ENCODE results near the gene SPATA32. TPM values are rescaled to one million over a fixed set of nuclear protein-coding genes. Genes with fewer than 3 reads are reported as not detected.
A peak's percentile ranks its signal among the peaks of the same experiment; 100 is the strongest.

The SPATA32 gene
- polyA plus RNA-seq, 12 donors, result 0.18 to 0.23 TPM; not detected in 10

DNA sequence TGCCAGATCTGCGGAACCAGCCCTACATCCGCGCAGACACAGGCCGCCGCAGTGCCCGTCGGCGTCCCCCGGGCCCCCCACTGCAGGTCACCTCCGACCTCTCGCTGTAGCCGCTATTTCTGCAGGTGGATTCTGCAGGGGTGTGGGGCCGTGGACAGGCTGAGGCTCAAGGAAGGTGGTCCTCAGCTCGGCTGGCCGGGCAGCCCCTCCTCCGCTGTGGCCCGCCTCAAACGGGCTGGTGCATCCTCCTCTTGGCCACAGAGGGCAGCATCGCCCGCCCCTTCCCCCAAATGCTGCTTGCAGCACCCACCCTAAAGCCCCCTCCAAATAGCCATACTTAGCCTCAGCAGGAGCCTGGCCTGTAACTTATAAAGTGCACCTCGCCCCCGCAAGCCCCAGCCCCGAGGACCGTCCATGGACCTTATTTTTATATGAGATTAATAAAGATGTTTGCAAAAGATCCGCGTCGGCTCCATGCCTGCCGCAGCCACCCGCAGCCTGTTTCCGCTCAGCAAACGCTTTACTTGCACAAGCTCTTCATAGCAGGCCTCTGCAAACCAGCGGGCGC, 14.9 kb downstream of the SPATA32 start:
- DNase-seq, result no peak

DNA sequence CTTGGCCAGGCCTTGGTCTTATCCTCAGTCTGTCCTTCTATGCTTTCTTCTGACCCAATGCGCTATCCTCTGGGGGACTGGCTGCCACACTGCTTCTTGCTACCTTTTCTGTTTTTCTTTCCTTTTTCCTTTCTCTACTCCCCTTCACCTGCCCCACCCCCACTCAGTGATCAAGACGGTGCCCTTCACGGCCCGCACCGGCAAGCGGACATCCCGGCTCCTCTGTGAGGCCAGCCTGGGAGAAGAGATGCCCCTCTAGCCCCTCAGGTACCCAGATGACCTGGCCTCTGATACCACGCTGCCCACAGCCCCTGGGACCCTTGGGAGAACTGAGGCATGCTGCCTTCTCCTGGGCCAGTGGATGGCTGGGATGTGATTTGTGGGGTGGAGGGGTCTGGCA, 15.6 kb downstream of the SPATA32 start:
- DNase-seq, result no peak

DNA sequence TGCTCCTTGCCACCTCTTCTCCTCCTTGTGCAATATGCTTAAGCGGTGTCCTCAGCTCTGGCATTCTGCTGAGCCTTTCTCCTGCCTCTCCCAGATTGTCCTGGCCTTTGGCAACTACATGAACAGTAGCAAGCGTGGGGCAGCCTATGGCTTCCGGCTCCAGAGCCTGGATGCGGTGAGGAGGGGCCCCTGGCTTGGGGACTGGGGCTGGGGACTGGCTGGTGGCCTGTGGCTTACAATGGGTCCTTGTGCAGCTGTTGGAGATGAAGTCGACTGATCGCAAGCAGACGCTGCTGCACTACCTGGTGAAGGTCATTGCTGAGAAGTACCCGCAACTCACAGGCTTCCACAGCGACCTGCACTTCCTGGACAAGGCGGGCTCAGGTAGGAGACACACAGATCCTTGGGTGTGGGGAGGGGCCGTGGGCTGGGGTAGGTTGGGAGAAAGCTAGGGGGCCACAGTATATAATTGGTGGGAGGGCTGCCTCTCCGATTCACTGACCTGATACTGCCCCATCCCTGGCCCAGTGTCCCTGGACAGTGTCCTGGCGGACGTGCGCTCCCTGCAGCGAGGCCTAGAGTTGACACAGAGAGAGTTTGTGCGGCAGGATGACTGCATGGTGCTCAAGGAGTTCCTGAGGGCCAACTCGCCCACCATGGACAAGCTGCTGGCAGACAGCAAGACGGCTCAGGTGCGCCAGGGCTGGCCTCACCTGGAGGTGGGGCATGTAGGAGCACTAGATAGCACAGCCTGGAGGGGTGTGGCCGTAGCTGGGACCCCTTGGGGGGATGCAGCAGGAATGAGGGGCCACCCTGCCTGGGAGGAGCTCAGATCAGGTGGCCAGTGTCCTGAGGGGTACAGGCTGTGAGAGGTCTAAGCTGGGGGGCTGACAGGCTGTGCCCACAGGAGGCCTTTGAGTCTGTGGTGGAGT, 16.9 kb downstream of the SPATA32 start:
- no peak for DNase-seq

DNA sequence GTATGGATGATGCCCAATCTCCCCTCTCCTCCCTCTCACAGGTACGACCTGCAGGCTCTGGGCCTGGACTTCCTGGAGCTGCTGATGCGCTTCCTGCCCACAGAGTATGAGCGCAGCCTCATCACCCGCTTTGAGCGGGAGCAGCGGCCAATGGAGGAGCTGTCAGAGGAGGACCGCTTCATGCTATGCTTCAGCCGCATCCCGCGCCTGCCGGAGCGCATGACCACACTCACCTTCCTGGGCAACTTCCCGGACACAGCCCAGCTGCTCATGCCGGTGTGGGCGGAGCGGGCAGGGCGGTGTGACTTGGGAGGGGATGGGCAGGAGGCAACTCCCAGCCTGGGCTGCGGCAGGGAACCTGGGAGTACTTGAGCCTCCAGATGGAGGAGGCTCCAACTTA, 18.1 kb downstream of the SPATA32 start:
- no peak for DNase-seq

DNA sequence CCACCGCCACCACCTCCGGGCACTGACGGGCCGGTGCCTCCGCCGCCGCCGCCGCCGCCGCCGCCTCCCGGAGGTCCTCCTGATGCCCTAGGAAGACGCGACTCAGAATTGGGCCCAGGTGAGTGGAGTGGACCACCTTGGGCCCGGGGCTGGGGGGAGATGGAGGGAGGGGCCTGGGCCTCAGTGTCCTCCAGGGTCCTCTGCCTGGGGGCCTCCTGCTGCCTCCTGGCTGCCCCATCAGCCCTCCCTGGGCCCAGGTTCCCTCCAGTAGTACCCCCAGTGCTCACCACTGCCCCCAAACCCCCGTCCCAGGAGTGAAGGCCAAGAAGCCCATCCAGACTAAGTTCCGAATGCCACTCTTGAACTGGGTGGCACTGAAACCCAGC, 19.9 kb downstream of the SPATA32 start:
- no peak for DNase-seq

DNA sequence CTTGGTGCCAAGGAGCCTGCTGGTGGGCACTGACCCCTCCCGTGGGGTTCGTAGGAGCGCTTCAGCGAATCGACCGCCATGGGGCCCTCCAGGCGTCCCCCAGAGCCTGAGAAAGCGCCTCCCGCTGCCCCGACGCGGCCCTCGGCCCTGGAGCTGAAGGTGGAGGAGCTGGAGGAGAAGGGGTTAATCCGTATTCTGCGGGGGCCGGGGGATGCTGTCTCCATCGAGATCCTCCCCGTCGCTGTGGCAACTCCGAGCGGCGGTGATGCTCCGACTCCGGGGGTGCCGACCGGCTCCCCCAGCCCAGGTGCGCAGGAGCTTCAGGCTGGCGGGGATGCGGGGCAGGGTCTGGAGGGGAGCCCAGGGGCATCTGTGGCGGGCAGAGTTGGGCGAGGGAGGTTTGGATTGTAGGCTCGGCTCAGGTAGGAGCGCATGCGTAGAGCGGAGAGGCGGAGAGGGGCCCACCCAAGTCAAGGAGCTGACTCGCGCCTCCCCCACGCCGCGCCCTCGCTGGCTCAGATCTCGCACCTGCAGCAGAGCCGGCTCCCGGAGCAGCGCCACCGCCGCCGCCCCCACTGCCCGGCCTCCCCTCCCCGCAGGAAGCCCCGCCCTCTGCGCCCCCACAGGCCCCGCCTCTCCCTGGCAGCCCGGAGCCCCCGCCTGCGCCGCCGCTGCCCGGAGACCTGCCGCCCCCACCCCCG, 20.4 kb downstream of the SPATA32 start:
- DNase-seq, result no peak

DNA sequence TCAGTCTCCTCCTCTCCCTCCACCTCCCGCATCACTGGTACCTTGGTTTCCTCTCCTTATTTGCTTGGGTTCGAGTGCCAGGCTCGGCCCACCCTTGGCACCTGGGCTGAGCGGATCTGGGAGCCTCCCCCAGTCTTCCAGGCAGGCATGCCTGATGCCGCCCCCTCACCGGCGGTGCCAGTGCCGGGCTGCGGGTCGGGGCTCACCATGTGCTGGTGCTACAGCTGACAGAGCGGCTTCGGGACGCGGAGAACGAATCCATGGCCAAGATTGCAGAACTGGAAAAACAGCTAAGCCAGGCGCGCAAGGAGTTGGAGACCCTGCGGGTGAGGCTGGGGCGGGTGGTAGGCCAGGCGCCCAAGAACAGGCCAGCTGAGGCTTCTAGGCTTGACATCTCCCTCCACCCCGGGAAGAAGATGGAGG, 21.0 kb downstream of the SPATA32 start:
- no peak for DNase-seq

DNA sequence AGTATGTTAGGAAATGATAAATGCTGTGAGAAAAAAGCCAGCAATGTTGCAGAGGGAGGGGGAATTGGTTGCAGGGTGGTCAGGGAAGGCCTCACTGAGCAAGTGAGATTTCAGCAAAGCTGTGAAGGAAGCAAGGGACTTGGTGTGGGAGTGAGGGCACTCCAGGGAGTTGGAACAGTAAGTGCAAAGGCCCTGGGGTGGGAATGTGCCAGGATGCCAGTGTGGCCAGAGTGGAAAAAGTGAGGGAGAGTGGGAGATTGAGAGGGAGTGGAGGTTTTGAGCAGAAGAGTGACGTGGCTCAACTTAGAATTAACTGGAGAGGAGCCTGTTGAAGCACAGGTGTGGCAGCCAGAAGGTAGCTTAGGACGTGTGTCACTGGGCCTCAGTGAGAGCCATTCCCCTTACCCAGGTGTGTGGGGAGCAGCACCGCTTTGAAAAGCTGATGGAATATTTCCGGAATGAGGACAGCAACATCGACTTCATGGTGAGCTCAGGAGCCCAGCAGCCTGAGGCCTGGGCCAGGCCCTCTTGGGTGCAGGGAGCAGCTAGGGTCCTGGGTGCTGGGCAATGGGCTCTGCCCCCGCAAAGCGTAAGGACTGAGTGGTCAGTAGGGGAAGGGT, 23.6 kb downstream of the SPATA32 start:
- no peak for DNase-seq

DNA sequence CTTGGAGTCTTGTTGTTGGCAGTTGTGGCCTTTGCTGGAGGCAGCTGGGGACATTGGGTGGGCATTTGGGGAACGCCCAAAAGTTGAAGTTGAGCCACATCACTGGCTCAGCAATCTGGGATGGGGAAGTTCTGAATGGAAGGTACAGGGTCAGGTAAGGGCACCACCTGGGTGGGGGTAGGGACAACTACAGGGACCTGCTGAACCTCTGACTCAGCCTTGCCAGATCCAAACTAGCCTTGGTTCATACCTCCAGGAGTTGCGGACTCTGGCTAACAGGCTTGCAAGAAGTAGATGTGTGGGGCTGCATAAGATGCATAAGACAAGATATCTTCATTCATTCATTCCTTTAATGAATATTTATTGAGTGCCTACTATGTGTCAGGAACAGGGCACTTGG, 24.2 kb downstream of the SPATA32 start:
- DNase-seq, result no peak

DNA sequence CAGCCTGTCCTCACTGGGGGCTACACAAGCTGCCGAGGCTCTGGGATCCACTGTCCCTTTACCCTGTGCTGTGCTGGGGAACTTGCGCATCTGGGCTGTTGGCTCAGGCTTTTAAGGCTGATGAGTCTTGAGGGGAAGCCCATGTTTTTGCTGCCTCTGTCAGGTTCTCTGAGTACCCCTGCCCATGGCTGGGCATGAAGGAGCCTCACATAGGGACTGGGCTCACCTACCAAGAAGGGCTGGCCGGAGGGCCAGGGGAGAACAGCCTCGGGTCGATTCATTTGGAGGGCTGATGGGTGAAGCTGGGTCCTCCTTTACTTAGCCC, 25.6 kb downstream of the SPATA32 start:
- no peak for DNase-seq

DNA sequence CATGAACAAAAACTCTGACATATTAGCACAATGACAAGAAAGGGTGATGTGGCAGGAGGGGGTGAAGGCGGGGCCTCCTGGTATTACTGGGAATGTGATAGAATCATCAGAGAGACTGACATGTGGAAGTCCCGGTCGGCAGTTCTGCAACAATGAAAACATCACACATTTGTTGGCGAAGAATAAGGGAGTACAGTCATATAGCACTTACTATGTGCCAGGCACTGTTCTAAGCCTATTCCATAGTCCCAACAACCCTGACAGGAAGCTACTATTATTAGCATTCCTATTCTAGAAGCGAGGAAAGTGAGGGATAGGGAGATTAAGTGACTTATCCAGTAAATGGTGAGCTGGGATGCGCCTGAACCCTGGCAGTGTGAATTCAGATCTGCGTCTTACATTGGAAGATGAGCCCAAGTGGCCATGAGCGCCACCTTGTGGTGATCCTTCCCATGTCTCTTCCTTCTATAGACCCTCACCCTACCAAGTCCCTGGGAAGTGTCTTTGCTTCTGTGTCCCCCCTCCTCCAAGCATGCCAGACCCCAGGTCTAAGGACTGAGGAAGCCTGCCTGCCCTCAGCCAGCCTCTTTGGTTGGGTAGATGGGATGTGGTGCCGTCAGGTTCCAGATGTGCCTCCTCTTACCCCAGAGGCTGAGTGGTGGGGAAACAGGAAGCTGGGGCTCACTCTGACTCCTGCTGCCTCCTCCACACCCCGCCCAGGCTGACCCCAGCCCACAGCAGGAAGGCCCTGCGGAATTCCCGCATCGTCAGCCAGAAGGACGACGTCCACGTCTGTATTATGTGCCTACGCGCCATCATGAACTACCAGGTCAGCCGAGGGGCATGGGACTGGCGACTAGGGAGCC, 26.2 kb downstream of the SPATA32 start:
- peak; percentile 78 for DNase-seq

DNA sequence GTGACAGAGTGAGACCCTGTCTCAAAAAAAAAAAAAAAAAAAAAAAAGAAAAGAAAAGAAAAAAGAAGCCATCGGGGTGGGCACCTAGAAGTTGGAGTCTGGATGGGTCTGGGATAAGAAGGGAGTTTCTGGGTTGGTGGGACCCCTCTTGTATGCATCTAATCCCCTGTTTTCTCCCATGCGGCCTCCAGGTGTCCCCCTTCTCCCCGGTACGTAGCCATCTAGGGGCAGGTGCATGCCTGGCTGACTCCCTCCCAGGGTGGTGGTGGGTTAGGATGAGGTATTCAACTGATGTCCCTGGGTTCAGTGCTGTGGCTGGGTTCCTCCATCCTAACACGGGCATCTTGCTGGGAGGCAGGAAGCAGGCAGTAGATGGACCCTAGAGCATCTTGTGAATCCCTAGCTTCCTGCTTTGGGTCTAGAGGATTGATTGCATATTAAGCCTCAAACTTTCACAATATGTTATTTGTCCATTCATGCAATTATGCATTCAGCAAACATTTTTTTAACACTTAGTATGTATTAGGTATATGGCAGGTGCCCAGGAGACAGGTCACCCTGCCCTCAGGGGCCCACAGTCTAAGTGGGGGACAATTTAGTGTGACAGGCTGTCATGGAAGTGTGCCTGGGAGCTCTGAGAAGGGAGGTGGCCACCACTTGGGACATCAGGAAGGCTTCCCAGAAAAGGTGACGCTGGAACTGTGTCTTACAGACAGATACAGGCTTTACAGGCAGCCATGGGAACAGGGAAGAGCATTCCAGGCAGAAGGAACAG, 27.1 kb downstream of the SPATA32 start:
- no peak for DNase-seq

DNA sequence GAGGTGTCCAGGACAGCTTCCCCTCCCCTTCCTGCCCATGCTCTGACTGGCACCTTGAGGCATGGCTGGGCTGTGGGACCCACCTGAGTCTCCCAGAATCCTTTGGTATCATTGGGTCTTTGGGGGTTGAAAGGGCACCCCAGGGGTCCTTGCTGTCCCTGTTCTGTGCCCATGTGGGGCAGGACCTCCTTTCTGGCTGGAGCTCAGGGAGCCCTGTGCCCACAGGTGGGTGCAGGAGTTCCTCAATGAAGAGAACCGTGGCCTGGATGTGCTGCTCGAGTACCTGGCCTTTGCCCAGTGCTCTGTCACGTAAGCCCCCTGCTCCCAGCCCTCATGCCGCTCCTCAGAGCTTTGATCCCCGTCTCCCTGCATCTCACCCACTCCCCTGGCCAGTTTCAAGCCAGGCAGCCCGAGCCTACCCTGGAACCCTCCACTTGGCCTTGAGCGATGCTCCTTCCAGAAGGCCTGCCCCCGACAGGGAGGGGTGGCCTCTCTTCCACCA, 28.4 kb downstream of the SPATA32 start:
- no peak for DNase-seq

DNA sequence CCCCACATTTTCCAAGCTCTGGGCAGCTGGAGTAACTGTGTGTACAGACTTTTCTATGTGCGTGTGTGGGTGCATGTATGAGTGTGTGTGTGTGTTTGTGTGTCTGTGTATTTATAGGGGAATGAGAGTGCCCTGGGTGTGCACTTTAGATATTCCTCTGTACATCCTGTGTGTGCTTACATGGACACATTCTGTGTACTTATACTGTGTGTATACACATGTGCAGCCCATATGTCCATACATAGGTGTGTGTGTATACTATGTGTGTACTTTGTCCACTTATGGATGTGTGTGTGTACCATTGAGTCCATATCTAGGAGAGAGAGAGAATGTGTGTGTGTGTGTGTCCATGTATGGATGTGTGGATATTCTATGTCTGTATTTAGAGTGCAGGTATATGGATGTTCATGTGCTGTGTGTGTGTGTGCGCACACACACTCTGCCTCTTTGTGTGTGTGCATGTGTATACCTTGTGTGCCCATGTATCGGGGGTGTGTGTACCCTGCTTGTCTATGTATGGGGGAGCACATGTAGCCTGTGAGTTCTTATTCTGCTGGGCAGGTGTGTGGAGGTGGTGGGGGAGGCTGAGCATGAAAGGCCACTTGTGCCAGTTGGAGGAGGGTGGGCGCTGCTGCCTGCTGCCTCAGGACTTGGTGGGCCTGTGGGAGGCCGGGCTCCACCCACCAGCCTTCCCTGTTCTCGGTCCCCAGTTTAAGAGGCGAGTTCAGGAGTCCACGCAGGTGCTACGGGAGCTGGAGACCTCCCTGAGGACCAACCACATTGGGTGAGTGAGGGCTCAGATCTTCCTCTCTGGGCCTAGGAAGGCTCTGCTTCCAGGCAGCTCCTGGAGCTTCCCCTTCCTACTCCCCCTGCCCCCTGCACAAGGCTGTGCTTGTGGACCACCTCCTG, 29.1 kb downstream of the SPATA32 start:
- DNase-seq, result no peak

DNA sequence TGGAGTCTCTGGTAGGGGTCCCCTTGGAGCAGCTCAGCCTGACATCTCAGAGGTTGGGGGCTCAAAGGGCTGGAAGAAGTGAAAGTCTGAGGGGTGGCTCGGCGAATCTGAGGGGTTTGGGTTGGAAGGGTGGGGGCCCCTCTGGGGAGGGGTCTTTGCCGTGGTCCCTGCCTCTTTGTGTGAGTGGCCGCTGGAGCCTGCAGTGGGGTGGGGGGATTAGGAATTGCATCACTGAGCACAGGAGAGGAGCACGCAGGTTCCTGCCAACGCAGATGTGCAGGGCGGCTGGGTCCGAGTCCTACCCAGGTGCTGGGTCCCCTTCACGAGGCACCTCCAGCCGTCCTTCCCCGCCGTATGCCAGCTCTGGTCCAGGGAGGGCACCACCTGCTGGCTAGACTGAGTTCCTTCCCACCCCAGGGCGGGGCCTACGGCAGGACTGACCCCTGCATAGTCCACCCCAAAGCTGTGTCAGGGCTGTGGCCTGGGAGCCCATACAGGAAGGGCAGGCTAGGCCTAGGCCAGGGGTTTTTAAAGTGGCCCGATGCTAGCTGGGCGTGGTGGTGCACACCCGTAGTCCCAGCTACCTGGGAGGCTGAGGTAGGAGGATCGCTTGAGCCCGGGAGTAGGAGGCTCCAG, 30.3 kb downstream of the SPATA32 start:
- DNase-seq, result no peak

DNA sequence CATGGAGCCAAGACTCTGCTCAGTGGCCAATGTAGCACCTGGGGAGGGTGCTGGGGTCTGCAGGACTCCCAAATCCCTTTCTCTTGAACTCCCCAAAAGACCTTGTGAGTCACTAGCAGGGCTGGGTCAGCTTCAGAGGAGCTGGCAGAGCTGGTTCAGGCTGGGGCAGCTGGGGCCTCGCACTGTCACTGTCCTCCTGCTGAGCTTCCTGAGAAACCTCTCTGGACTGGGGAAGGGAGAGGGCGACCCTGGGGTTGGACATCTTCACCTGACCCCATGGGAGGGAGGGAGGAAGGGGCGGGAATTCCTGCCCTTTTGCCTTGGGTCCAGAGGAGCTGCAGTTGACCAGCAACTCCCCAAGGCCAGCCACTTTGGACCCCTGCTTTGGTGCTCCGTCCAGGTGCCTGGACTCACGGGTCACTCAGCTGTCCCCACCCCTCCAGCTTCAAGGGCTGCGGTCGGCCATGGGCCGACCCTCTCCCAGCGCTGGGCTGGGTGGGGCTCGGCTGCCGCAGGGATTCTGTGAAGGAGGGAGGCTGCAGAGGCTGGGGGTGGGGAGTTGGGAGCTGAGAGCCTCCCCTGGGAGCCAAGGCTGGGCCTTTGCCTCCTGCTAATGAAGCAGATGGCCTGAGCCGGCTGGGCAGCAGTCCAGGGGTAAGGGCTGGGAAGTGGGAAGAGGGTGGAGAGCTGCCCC, 31.0 kb downstream of the SPATA32 start:
- no peak for DNase-seq

DNA sequence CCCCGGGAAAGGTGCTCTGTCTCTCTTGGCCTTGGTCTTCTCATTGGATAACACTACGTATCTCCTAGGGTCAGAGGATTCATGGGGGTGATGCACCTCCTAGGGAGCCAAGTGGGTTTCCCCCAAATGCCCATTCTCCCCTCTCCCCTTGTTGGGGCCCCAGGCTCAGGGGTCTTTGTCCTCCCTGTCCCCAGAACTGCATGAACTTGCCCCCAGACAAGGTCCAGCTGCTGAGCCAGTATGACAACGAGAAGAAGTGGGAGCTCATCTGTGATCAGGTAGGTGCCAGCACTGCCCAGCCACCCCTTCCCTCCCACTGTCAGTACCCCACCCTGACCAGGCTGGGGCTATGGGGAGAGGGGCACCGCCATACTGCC, 31.5 kb downstream of the SPATA32 start:
- DNase-seq, result no peak

DNA sequence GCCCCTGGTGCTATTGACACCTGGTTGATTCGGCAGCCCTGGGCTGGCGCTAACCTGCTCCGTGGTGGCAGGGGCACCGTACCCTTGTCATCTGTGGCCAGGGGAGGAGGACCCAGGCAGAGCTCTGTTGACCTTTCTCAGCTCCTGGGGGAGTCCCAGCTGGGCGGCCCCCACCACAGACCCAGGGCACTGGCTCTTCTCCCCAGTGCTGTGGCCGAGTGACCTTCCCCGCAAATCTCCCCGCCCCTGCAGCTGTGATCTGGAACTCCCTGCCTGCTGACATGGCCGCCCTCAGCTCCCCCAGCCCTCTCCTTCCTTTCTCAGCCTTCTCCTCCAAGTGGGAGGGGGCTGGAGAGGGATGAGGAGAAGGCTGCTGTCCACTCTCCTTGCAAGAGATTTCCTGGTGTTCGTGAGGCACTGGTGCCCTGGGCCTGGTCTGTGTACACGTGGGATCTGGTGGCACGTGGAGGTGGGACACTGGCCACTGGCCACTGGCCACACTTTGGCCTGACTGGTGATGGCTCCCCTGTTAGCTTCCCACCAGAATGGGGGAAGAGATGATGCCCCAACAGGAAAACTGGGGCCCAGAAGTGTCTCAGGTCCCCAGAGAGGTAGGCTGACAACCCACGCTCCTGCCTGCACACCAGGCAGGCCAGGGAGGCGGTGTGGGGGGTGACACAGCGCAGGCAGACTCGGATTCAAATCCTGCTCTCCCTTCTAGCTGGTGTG, 32.0 kb downstream of the SPATA32 start:
- no peak for DNase-seq

Data from muscle of arm (tissue), 12 donors.